Kidney tubule cell (primary cell): Measurements from ENCODE around the gene ZNF365.
"Not testable (repeated sequence)": the region's sequence is repeated elsewhere in the genome, so short reads cannot be mapped to it uniquely, and the experiment has no call there.

Source experiments
- DNase-seq: peaks from one replicate; pipeline ENCODE4 v3.0.0-alpha.2; 2018; ENCODE audit warnings: low spot score

ZNF365 gene, protein sequence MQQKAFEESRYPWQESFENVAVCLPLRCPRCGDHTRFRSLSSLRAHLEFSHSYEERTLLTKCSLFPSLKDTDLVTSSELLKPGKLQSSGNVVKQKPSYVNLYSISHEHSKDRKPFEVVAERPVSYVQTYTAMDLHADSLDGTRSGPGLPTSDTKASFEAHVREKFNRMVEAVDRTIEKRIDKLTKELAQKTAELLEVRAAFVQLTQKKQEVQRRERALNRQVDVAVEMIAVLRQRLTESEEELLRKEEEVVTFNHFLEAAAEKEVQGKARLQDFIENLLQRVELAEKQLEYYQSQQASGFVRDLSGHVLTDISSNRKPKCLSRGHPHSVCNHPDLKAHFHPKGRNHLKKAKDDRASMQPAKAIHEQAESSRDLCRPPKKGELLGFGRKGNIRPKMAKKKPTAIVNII

DNA sequence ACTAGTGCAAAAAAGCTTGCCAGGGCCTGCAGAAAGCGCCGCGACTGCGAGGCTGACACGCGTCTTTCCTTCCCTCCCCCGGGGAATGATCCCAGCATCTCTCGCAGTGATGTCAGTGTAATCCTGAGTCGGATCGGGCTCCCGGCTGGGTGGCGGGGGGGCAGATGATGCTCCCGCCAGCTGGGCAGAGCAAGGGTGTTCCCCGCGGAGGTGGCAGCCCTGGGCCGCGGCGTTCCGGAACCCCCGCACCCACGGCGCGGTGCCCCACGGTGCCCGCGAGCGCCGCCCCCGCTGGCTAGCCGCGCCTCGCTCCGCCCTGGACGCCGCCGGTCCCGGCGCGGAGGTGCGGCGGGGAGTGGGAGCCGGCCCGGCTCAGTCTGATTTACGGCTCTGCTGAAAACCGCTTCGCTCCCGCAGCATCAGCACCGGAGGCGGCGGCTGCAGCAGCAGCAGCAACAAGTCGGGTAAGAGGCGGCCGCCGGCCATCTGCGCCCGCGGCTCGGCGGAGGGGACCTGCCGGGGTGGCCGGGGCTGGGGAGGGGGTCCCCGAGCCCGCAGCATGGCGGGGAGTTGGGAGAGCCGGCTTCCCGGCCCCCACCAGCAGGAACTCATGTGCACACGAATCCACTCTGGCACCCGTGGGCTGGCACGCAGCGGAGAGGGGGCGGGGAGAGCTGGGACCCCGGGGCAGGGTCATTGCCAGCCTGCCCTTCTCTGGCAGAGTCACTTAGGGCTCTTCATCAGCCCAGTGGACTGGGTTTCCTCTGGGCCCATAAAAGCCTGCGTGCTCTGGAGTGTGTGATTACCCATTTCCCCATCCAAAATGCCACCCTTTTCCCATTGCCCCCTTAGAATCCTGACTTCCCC, at the start of gene ZNF365:
ZNF365 (plus strand) TSS at position 375 of the 867 bp plus-strand sequence. CDS start 1,825 bp downstream, outside the sequence.
- peak; percentile 59 for DNase-seq

DNA sequence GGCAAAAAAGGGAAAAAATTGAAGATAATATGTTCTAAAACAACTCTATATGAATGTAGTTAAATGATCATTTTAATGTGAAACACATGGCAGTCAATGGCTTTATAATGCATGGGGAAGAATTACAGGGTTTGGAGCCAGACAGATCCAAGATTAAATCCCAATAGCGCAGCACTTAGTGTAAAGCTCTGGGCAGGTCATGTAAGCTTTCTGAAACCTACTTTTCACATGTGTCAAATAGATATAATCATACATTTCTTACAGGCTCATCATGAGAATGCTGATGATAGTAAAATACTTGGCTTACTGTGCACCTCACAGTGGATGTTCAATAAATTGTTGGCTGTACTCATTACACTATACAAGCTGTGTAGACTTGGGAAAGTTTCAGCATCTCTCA, 48.0 kb upstream of the ZNF365 start:
- no peak for DNase-seq

DNA sequence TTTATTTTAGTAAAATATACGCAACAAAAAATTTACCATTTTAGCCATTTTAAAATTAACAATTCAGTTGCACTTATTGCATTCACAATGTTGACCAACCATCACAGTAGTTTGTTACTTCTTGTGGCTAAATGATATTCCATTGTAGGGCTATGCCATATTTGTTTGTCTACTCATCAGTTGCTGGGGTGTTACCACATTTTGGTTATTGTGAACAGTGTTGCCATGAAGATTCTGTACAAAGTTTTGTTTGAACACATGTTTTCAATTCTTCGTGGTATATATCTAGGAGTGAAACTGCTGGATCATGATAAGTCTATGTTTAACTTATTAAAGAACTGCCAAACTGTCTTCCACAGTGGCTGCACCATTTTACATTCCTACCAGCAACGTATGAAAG, 46.3 kb upstream of the ZNF365 start:
- DNase-seq = no peak

DNA sequence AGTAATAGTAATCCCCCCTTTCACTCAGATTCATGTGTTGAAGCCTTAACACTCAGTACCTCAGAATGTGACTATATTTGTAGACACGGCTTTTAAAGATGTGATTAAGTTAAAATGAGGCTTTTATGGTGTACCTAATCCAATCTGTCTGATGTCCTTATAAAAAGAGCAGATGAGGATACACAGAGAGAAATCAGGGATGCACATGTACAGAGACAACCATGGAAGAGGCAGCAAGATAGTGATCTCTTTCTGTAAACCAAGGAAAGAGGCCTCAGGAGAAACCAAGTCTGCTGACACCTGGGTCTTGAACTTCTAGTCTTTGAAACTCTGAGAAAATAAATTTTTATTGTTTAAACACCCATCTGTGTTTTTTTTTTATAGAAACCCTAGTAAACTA, 44.0 kb upstream of the ZNF365 start:
- DNase-seq = no peak

DNA sequence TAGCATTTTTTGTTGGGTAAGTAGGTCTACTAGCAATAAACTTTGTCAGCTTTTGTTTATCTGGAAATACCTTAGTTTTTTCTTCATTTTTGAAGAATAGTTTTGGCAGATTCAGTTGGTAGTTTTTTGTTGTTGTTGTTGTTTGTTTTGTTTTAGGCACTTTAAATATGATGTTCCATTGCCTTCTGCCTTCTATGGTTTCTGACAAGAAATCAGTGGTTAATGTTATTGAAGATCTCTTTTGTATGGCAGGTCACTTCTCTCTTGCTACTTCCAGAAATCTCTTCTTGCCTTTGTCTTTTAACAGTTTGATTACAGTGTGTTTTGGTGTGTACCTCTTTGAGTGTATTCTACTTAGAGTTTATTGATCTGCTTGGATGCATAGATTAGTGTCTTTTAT, 41.8 kb upstream of the ZNF365 start:
- DNase-seq = no peak

DNA sequence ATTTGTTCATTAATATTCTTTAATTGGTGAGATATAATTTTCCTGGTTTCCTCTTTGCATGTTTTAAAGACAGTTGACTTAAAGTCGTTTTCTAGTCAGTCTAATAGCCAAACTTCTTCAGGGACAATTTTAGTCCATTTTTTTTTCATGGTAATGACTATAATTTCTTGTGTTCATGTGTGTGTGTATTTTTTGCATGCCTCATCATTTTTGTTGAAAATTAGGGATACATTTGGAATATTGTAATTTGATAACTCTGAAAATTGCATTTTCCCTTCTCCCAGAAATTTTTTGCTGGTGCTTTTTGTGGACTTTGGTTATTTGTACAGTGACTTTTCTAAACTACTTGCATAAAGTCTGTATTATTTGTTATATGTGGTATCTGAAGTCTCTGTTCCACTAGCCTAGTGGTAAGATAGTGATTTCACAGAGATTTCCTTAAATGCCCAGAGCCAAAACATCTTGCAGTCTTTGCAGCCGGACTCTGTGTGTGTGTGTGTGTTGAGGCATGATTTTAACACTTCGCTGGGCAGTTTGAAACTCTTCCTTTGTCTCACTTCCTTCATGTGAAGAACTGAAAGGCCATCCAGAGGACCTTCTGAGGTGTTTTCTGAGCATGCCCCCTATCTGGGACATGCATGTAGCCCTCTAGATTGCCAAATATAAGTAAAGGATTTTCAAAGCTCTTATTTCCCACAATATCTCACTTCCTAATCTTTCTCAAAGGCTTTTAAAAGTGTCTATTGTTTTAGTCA, 40.9 kb upstream of the ZNF365 start:
- DNase-seq = no peak

DNA sequence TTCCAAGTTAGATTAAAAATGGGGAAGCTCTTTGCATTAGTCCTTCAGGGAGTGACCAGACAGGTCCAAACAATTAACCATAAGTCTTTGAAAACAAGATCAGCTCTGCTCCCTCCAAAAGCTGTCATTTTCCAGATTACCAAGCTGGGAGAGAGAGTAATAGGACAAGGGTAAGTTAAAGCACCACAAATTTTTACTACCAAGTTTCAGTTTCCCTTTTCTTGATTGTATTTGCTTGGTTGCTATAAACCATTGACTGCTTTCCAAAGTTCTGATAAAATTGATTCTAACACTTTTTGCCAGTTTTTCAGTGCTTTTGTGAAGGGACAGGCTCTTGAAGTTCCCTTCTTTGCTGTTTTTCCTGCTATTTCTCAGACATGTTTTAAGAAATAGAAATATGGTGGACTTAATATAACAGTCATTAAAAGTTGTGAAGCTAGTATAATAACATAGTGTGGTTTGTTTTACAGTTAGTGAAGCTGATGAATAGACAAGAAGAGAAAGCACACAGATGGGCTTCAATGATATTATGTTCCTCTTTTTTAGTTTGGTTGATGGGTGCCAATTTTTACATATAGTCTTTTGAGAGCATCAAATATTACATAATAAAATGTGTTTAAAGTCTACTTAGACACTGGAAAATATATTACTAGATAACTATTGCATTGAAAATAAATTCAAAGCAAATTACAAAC, 40.0 kb upstream of the ZNF365 start:
- no peak for DNase-seq

DNA sequence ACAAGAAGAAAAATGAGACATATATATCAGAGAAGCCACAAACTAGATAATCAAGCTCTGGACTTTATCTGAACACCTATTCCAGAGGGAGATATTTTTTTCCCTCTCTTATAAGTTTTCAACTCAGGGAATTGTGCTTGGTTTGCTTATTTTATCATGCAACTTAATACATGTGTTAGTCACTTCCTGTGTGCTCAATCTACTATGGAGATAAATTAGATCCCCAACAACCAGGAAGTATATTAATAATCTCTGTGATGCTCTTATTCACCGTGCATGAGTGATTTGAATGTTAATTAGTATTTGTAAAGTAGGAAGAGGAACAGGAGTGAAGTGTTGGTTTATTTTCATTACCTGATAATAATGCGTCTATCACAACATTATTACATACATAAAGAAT, 38.8 kb upstream of the ZNF365 start:
- peak; percentile 46 for DNase-seq

DNA sequence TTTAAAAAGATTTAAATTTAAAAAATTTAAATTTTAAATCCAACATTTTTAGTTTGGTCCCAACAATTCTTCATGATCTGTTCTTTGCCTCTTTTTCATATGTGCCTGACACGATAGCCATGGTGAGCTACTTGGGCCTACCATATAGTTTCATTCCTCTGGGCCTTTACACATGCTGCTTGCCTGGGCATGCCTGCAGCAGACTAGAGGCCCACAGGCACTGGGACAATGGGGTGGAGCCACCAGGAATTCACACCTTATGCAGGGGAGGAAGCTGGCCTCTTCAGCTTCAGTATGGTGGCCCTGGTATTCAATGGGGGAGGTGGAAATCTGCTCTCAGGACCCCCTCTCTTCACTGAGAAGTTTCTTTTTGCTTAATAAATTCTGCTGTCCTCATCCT, 37.8 kb upstream of the ZNF365 start:
- no peak for DNase-seq

DNA sequence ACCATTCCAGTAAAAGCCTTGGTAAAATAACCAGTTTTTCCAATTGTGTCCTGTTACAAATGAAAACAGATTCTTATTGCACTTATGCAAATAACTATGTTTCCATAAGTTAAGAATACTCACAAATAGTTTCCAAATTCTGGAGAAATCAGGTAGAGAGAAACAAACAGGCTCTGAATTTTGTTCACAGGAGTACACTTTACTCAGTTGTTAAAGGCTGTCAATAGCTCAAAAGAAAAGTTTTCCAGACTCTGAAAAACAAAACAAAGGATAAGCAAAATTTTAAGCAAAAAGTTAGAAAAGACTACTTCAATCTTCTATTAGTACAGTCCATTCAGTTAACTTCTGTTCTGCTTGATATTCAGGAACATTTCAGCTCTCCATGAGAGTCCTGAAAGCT, 32.8 kb upstream of the ZNF365 start:
- DNase-seq = no peak

DNA sequence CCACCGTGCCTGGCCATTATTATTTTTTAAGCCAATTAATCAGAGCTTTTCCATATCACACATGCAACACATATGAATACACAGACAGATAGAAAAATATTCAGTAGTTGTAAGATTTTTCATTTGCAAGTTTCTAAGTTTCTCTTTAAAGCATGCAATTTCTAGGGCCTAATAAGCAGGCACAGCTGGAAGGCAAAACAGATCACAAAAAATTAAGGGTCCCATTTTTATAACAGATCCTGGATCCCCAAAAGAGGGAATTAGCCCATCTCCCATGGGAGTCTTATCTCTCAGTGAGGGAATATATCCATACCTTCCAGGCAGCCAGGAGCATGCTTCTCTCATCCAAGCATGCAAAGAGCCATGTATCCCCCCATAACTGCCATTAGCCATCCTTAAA, 31.2 kb upstream of the ZNF365 start:
- no peak for DNase-seq

DNA sequence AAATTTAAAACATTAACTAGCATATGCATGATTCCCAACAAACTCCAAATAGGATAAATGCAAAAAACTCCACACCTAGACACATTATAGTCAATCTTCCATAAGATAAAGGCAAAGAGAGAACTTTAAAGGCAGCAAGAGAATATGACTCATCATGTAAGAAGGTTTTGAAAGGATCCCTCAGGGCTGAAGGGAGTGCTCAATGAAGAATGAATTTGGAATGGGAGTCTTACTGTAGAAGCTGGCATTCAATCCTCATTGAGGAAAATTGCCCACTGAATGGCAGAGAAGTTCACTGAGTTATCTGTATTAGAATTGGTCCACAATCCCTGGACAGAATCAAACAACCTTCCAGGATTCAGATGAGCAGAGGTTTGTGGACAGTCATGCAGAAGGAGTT, 26.1 kb upstream of the ZNF365 start:
- DNase-seq = peak; percentile 13

DNA sequence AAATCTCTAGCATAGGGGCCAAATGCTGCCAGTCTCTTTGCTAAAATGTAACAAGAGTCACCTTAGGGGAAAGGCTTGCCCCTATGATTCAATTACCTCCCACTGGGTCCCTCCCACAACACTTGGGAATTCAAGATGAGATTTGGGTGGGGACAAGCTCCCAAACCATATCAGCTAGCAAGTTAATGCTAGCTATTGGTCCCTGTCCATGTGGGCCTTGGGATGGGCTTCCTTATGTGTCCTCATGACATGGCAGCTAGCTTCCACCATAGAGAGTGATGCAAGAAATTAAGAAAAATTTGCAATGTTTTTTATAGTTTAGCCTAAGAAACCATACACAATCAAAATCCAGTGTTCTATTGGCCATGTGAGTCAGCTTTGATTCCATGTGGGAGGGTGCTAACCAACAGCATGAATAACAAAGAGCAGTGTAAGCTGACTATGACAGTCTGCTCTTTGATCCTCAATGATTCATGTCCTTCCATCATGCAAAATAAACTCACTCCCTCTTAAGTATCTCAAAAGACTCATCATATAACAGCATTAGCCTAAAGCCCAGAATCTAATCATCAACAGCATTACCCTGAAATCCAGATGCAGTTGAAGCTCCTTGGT, 21.7 kb upstream of the ZNF365 start:
- peak; percentile 72 for DNase-seq

DNA sequence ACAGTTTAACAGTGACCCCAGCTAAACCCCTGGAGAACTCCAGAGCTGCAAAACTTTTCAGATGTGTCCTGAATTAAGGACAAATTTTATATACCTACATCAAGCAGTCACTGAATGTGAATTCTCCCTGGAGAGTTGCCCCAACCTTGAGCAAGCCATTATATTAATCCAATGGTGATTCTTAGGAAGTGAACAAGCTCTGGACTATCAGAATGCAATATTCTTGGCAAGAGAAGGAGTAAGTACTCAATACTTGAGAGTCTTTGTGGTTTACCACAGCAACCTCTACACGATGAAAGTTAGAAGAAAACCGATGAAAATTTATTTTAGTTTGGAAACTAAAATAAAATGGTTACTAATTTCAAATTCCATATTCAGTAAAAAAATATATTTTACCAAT, 19.3 kb upstream of the ZNF365 start:
- no peak for DNase-seq

DNA sequence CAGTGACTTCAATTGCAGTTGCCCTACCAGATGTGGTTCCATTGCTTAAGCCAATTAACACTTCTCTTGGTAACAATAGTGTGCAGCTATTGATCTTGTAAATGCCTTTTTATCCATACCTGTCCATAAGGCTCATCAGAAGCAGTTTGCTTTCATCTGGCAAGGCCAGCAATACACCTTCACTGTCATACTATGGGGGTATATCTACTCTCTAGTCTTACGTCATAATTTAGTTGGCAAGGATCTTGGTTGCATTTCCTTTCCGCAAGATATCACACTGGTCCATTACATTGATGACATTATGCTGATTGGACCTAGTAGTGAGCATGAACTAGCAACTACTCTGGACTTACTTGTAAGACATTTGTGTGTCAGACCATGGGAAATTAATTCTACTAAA, 17.7 kb upstream of the ZNF365 start:
- no peak for DNase-seq

DNA sequence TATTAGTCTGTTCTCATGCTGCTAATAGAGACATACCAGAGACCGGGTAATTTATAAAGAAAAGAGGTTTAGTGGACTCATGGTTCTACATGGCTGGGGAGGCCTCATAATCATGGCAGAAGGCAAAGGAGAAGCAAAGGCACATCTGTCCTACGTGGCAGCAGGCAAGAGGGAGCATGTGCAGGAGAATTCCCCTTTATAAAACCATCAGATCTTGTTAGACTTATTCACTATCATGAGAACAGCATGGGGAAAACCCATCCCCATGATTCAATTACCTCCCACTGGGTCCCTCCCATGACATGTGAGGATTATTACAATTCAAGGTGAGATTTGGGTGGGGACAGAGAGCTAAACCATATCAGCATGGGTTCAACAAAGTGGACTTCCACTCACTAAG, 16.0 kb upstream of the ZNF365 start:
- DNase-seq = not testable (repeated sequence)

DNA sequence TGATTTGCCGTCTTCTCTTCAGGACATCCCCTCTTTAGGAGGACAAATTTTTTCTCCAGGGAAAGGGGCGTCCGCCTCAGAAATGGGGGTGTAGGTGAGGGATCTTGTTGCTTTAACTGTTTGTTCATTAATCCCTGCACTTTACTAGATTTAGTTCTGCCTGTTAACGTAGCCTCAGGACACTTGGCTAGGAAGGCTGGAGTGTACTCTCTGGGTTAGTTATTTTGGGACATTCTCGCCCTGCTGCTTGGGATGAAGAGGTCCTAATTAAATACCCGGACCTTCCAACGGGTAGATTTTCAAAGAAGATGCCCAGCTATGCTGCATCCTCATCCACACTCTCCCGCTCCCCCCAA, 552 bp upstream of the ZNF365 start:
- DNase-seq = no peak

DNA sequence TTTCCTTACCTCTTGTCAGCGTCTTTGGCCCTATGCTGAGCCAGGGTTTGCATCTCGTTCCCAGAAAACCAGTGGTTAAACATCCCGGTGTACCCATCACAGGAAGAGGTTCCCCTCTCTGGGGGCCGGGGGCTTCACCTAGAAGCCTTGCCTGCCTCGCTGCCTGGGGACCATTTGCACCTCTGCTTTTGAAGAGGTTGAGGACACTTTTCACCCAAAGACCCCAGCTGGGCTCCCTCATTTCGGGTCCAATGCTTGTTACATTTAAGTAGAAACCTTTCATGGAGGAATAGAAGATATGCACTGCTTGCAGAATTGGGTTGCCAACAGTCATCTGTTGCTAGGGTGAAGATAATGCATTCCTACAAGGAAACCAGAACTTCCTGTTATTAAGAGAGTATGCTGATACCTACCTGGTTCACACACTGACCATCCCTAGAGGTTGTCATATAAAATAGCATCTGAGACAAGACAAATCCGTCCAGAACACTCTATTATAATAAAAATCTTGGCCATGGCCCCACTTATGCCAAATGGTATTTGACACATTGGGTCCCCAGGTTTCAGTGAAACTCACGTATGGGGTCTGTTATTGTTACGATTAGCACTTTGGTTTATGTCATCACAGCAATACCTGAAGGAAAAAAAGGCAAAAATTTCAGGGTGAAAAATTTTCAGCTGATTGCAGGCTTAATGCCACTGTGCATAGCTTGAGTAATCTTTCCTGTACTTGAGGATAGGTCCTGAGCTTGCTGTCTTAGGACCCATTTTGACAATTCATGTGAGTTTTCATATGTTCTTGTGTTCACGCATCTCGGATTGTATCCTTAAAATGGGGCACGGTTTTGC, 917 bp downstream of the ZNF365 start:
- DNase-seq = peak; percentile 68

DNA sequence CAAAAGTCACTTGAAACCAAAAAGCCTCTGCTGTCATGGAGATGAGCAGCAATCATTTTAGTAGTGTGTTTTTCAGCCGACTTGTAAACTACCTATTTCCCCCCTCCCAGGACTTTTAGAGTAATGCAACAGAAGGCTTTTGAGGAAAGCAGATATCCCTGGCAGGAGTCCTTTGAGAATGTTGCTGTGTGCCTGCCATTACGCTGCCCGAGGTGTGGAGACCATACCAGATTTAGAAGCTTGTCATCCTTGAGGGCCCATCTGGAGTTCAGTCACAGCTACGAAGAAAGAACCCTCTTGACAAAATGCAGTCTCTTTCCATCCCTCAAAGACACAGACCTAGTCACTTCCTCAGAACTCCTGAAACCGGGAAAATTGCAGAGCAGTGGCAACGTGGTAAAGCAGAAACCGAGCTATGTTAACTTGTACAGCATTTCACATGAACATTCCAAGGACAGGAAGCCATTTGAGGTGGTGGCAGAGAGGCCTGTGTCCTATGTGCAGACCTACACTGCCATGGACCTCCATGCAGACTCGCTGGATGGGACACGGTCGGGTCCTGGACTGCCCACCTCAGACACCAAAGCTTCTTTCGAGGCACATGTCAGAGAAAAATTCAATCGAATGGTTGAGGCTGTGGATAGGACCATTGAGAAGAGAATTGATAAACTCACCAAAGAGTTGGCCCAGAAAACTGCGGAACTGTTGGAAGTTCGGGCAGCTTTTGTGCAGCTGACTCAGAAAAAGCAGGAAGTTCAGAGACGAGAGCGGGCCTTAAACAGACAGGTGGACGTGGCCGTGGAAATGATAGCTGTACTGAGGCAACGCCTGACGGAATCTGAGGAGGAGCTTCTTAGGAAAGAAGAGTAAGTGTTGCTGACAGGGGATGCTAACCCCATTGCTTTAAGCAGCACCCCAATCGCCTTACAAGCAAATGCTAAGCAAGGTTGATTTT, 2.2 kb downstream of the ZNF365 start:
- DNase-seq = no peak
